ENCODE results near the gene PHACTR2. TPM values are rescaled to one million over a fixed set of nuclear protein-coding genes. Genes with fewer than 3 reads are reported as not detected.
A peak's percentile ranks its signal among the peaks of the same experiment; 100 is the strongest.

Gene PHACTR2
- total and polyA plus RNA-seq, 9 donors: 9.8 to 76.2 (median 45.4) TPM

DNA sequence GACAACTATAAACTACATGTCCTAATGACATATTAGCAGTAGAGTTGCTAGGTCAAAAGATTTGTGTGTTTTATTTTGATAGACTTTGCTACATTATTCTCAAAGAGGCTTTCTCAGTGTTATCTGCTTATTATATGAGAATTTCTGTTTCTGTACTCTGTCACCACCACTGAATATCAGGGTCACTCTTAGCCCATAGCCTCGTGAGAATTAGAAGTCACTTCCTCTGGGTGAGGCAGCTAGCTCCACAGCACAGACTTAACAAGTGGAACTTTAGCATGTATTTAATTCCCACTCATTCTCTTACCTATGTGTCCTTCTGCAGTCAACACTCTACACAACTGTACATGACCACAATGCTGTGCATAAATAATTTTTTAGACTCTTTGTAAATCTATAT lies 6.7 kb downstream of the PHACTR2 start:
- whole genome bisulfite sequencing, 3 donors: 85 to 92% (median 85%) methylated on average over 1 of the region's 1 CpG
- Histone ChIP-seq H3K9me3 (no peaks in the 10 kb centered on the region), H3K4me1 (ENCODE audit: insufficient read depth) (peaks cover 7% of the 10 kb centered on the region), H3K27ac (no peak overlapping the region), H3K27me3 (no peaks in the 10 kb centered on the region), H3K4me3 (no peak overlapping the region), H3K36me3 (no peaks in the 10 kb centered on the region)
- no peak for DNase-seq
- intact Hi-C loops (cut with DNase I): no loop called here
- TF ChIP-seq EP300 (IDR thresholded peaks at IDR 0.05) (no peak), CTCF (IDR thresholded peaks at IDR 0.05) (no peak), POLR2A (IDR thresholded peaks at IDR 0.05) (no peak)

GRCh38 chr6:143685653-143686052 lies 7.9 kb downstream of the PHACTR2 start:
- DNase-seq: no peak
- no peaks in the 10 kb centered on the region for H3K9me3 ChIP-seq
- 95 to 98% (median 97%) methylated on average over 6 of the region's 6 CpGs for WGBS, 3 donors
- no peaks in the 10 kb centered on the region for H3K36me3 ChIP-seq
- H3K4me3 ChIP-seq: no peak overlapping the region
- no peaks in the 10 kb centered on the region for H3K27me3 ChIP-seq
- H3K27ac ChIP-seq: no peak overlapping the region
- intact Hi-C loops (cut with DNase I): no loop called here
- H3K4me1 ChIP-seq (ENCODE audit: insufficient read depth): peaks cover 7% of the 10 kb centered on the region
- TF ChIP-seq EP300 (IDR thresholded peaks at IDR 0.05) (no peak), CTCF (IDR thresholded peaks at IDR 0.05) (no peak), POLR2A (IDR thresholded peaks at IDR 0.05) (no peak)

- no peaks in the 10 kb centered on the region for H3K27me3 ChIP-seq
- no peaks in the 10 kb centered on the region for H3K9me3 ChIP-seq
- DNase-seq: no peak
- peaks cover 7% of the 10 kb centered on the region for H3K4me1 ChIP-seq (ENCODE audit: insufficient read depth)
- intact Hi-C loops (cut with DNase I): no loop called here
- H3K27ac ChIP-seq: peak overlapping the region in 1 of 2 donors; percentile 40
- TF ChIP-seq POLR2A (IDR thresholded peaks at IDR 0.05) (no peak), EP300 (IDR thresholded peaks at IDR 0.05) (no peak), CTCF (IDR thresholded peaks at IDR 0.05) (no peak)
- peak overlapping the region; percentile 9 for H3K4me3 ChIP-seq
- WGBS, 3 donors: 4 to 12% (median 12%) methylated on average over 1 of the region's 1 CpG
- H3K36me3 ChIP-seq: no peaks in the 10 kb centered on the region
Observed at GRCh38 chr6:143687591-143687990, 9.8 kb downstream of the PHACTR2 start.

DNA sequence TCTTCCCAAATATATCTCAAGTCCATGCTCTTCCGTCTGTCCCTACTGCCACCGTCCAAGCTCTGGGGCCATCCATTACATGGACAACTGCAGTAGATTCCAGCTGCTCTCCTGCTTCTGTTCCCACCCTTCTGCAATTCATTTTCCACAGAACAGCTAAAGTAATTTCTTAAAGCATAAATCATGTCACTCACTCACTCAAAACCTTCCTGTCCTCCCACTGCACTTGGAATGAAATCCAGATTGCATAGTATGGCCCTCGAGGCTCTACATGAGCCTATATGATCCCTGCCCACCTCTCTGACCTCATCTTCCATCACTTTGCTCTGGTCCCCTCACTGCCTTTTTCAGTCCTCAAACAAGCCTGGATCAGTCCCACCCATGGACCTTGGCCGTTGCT lies 10.9 kb downstream of the PHACTR2 start:
- Histone ChIP-seq H3K27me3 (no peaks in the 10 kb centered on the region), H3K36me3 (no peaks in the 10 kb centered on the region), H3K4me3 (no peak overlapping the region), H3K27ac (no peak overlapping the region), H3K9me3 (no peaks in the 10 kb centered on the region), H3K4me1 (ENCODE audit: insufficient read depth) (peaks cover 7% of the 10 kb centered on the region)
- WGBS, 3 donors: 86 to 91% (median 90%) methylated on average over 4 of the region's 4 CpGs
- TF ChIP-seq CTCF (IDR thresholded peaks at IDR 0.05): no peak
- no peak for TF ChIP-seq EP300 (IDR thresholded peaks at IDR 0.05)
- no peak for TF ChIP-seq POLR2A (IDR thresholded peaks at IDR 0.05)
- intact Hi-C loops (cut with DNase I): no loop called here
- DNase-seq: no peak

Measured in ovary (tissue), 9 donors.